ENCODE data around the gene SERBP1. TPM values are rescaled to one million over a fixed set of nuclear protein-coding genes. Genes with fewer than 3 reads are reported as not detected.

SERBP1 gene
- total and polyA plus RNA-seq, 2 of the 8 experiments (the other 6 are each of a cell fraction or from before 2014, with no cell fraction given): 229 to 536 TPM

DNA sequence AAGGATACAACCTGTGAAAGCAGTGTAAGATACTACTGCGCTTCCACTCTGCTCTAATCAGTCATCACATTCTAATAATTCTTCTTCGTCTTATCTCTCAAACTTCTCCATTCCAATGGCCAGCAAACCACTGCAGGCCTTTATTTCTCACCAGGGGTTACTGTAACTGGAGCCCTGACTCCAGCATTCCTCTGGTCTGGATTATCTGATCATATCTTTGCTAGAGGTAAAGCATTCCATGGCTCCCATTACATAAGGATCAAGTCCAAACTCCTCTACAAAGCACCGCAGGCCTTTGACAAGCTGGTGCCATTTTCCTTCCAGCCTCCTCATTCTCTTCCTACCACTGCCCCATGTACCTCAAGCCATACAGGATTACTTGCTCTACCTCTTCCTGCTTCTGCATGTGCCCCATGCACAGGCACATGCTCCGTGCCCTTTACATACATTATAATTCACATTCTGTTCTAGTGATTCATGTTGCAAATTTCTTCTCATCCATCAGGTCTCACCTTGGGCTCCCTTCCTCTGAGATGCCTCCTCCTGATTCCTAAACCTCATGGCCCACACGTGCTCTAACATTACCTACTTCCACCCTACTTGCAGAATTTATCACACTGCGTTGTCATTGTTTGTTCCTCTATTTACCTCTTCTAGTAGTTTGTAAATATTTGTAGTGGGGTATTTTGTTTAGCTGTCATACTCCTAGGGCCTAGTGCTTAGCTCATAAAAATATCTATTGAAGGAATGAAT lies 9.3 kb upstream of the SERBP1 start (continued):
- TF ChIP-seq, protein P1, sequence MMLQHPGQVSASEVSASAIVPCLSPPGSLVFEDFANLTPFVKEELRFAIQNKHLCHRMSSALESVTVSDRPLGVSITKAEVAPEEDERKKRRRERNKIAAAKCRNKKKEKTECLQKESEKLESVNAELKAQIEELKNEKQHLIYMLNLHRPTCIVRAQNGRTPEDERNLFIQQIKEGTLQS (IDR thresholded peaks at IDR 0.05; ENCODE audit: insufficient read depth, low read depth, low read length): no peak
- TF ChIP-seq CHD1 (IDR thresholded peaks at IDR 0.05; ENCODE audit: low read depth, low read length): no peak
- no peak for TF ChIP-seq CREB1 (IDR thresholded peaks at IDR 0.05)
- TF ChIP-seq CBX5 (IDR thresholded peaks at IDR 0.05; ENCODE audit: low read depth, low read length): no peak
- no peak for TF ChIP-seq KDM5A (IDR thresholded peaks at IDR 0.05; ENCODE audit: low read length)
- no peak for TF ChIP-seq CHD2 (IDR thresholded peaks at IDR 0.05; ENCODE audit: low read length)
